ENCODE results near the gene ITCH.
A peak's percentile ranks its signal among the peaks of the same experiment; 100 is the strongest.
"Not testable (repeated sequence)": the region's sequence is repeated elsewhere in the genome, so short reads cannot be mapped to it uniquely, and the experiment has no call there.

ITCH gene

GRCh38 chr20:34512266-34512954 lies 149.3 kb downstream of the ITCH start:
- DNase-seq (ENCODE audit: low spot score) = no peak

- peak; percentile 43 for DNase-seq (ENCODE audit: low spot score)
Measured at GRCh38 chr20:34512955-34513419, 149.9 kb downstream of the ITCH start.

GRCh38 chr20:34514034-34514433 lies 151.0 kb downstream of the ITCH start:
- not testable (repeated sequence) for DNase-seq (ENCODE audit: low spot score)

- no peak for DNase-seq (ENCODE audit: low spot score)
Measured at GRCh38 chr20:34514897-34515483, 151.9 kb downstream of the ITCH start.

GRCh38 chr20:34515484-34516246 lies 152.6 kb downstream of the ITCH start:
- peak; percentile 40 for DNase-seq (ENCODE audit: low spot score)

GRCh38 chr20:34516247-34517113 lies 153.4 kb downstream of the ITCH start, which contains the start of gene DYNLRB1:
Gene DYNLRB1 (plus strand): TSS chr20:34516422. CDS start chr20:34516459, 37 bp downstream.
- peak; percentile 95 for DNase-seq (ENCODE audit: low spot score)

GRCh38 chr20:34517114-34517505 lies 154.0 kb downstream of the ITCH start:
- DNase-seq (ENCODE audit: low spot score) = no peak

- not testable (repeated sequence) for DNase-seq (ENCODE audit: low spot score)
Measured at GRCh38 chr20:34518863-34519262, 155.8 kb downstream of the ITCH start.

- not testable (repeated sequence) for DNase-seq (ENCODE audit: low spot score)
Measured at GRCh38 chr20:34519841-34520240, 156.8 kb downstream of the ITCH start.

GRCh38 chr20:34522969-34523871 lies 160.1 kb downstream of the ITCH start:
- DNase-seq (ENCODE audit: low spot score) = peak; percentile 48

- DNase-seq (ENCODE audit: low spot score) = no peak
Measured at GRCh38 chr20:34524426-34524825, 161.4 kb downstream of the ITCH start.

GRCh38 chr20:34525342-34525708 lies 162.3 kb downstream of the ITCH start:
- DNase-seq (ENCODE audit: low spot score) = no peak

- no peak for DNase-seq (ENCODE audit: low spot score)
Measured at GRCh38 chr20:34525709-34526416, 162.8 kb downstream of the ITCH start.

GRCh38 chr20:34526466-34526865 lies 163.4 kb downstream of the ITCH start:
- no peak for DNase-seq (ENCODE audit: low spot score)

GRCh38 chr20:34527016-34527415 lies 163.9 kb downstream of the ITCH start:
- no peak for DNase-seq (ENCODE audit: low spot score)

- DNase-seq (ENCODE audit: low spot score) = no peak
Measured at GRCh38 chr20:34528921-34529297, 165.8 kb downstream of the ITCH start.

- no peak for DNase-seq (ENCODE audit: low spot score)
Measured at GRCh38 chr20:34529742-34530141, 166.7 kb downstream of the ITCH start.

GRCh38 chr20:34530342-34530741 lies 167.3 kb downstream of the ITCH start:
- DNase-seq (ENCODE audit: low spot score) = no peak

- no peak for DNase-seq (ENCODE audit: low spot score)
Measured at GRCh38 chr20:34531608-34532265, 168.7 kb downstream of the ITCH start.

GRCh38 chr20:34532320-34532719 lies 169.2 kb downstream of the ITCH start:
- DNase-seq (ENCODE audit: low spot score) = no peak
